Measurements from ENCODE around the gene SPAG16.

GRCh38 chr2:214315324-214315723 lies 1031.1 kb downstream of the SPAG16 start:
- TF ChIP-seq CTCF (IDR thresholded peaks at IDR 0.05) (no peak), POLR2A (IDR thresholded peaks at IDR 0.05) (no peak)
